ENCODE measurements around the gene GRIN2A.

The GRIN2A gene

DNA sequence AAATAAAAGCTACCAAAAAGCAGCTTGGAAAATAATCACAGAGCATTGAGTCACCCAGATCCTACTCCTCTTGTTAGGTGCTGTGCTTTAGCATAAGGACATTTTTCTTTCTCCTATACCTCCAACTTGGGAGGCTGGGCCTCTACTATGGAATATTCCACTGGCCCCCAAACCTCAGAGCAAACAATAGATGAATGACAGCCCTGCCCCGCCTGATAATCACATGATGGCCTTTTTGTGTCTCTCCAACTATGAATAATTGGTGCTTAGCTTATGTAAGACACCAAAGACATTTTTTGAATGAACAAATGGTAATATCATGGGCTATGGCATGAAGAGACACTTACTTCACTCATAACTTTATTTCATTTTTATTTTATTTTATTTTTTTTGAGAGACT lies 250.2 kb downstream of the GRIN2A start:
- TF ChIP-seq, protein P1, sequence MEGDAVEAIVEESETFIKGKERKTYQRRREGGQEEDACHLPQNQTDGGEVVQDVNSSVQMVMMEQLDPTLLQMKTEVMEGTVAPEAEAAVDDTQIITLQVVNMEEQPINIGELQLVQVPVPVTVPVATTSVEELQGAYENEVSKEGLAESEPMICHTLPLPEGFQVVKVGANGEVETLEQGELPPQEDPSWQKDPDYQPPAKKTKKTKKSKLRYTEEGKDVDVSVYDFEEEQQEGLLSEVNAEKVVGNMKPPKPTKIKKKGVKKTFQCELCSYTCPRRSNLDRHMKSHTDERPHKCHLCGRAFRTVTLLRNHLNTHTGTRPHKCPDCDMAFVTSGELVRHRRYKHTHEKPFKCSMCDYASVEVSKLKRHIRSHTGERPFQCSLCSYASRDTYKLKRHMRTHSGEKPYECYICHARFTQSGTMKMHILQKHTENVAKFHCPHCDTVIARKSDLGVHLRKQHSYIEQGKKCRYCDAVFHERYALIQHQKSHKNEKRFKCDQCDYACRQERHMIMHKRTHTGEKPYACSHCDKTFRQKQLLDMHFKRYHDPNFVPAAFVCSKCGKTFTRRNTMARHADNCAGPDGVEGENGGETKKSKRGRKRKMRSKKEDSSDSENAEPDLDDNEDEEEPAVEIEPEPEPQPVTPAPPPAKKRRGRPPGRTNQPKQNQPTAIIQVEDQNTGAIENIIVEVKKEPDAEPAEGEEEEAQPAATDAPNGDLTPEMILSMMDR (conservative IDR thresholded peaks at IDR 0.05; ENCODE audit: low read depth, low read length), result no peak
- H3K4me3 ChIP-seq (ENCODE audit: low read depth, low read length), result no peak overlapping the region
- no peak for DNase-seq (ENCODE audit: low read depth)

DNA sequence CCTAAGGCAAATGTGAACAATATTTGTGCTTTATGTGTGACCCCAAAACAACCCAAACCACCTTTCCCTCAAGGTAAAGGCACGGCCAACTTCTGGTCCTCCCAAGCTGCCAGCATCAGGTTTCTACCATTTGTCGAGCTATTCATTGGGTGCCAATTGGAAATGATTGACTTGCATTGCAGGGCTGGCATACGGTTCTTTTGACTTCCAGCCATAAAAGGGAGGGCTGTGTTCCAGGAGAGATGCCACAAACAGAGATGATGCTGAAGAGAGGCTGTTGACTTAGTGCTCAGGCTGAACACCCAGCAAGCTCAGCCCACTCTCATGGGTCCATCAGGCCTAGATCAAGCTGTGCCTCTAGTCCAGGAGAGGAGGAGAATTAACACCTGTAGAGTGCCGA lies 252.4 kb downstream of the GRIN2A start:
- TF ChIP-seq, protein P1 (conservative IDR thresholded peaks at IDR 0.05; ENCODE audit: low read depth, low read length), result no peak
- no peak overlapping the region for H3K4me3 ChIP-seq (ENCODE audit: low read depth, low read length)
- DNase-seq (ENCODE audit: low read depth), result no peak

DNA sequence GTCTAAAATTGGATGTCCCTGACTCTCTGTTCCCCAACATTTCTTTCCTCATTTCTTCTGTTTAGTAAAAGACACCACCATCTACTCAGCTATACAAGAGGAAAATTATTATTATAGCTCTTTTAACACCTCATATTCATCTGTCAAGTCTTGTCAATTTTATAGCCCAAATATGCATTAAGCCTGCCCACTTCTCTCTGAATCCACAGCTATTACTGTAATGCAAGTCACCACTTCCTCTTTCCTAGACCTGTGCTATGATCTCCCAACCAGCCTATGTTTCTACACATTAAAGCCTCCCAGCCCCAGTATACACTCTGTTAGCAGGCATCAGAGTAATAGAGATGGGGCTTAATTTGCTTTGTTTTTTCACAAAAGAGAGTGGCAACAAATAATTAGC lies 252.9 kb downstream of the GRIN2A start:
- TF ChIP-seq, protein P1 (conservative IDR thresholded peaks at IDR 0.05; ENCODE audit: low read depth, low read length), result no peak
- no peak for DNase-seq (ENCODE audit: low read depth)
- no peak overlapping the region for H3K4me3 ChIP-seq (ENCODE audit: low read depth, low read length)

DNA sequence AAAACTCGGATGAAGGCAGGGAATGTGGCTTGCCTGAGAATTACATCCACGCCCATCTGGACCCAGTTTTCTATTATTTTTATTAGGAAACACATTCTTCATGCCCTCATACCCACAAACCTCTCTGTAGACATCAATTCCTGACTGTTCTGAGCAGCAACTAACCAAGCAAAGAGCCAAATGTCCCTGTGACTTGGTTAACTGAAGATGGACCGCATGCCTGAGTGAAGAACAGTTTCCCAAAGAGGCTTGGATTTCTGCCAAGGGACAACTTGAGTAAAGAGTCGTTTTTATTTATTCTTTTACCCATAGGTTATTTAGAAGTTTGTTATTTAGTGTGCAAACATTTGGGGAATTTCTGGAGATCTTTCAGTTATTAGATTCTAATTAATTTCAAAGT lies 259.8 kb downstream of the GRIN2A start:
- TF ChIP-seq, protein P1 (conservative IDR thresholded peaks at IDR 0.05; ENCODE audit: low read depth, low read length), result no peak
- H3K4me3 ChIP-seq (ENCODE audit: low read depth, low read length), result no peak overlapping the region
- no peak for DNase-seq (ENCODE audit: low read depth)

DNA sequence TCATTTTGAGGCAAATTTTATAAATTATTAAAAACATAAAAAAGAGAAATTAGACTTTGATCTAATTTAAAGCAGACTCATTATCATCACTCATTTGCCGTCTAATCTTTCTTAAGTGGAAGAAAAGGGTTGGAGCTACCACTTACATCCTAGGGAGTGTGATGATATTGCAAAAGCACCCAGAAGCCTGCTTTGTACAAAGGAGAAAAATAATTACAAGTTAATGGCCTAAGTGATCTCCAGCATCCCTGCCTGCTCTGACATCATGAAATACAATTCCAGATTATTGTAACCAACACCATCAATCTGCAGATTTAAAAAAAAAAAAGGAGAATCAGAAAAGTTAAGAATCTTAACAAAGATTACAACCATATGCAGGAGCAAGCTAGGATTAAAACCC lies 260.2 kb downstream of the GRIN2A start:
- TF ChIP-seq, protein P1 (conservative IDR thresholded peaks at IDR 0.05; ENCODE audit: low read depth, low read length), result no peak
- H3K4me3 ChIP-seq (ENCODE audit: low read depth, low read length), result no peak overlapping the region

DNA sequence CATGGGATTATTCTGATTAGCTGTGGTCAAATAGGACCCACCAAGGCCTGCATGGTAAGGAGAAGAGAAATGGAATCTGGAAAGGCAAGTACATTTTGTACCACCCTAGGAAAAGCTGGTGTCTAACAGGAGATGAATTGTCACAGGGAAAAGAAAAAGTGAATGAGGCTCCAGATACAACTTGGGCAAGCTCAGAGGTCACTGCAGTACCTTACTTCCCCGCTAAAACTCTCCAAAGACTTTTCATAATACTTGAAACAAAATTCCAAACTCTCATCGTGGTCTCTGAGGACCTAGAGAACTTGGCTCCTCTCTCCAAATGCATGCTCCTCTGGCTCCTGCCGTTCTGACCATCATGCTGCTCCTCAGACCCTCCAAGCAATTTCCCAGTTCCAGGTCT lies 262.8 kb downstream of the GRIN2A start:
- H3K4me3 ChIP-seq (ENCODE audit: low read depth, low read length), result no peak overlapping the region
- DNase-seq (ENCODE audit: low read depth), result no peak
- TF ChIP-seq, protein P1 (conservative IDR thresholded peaks at IDR 0.05; ENCODE audit: low read depth, low read length), result no peak

More for the DNA sequence above, 260.2 kb downstream of the GRIN2A start:
- DNase-seq (ENCODE audit: low read depth), result no peak

DNA sequence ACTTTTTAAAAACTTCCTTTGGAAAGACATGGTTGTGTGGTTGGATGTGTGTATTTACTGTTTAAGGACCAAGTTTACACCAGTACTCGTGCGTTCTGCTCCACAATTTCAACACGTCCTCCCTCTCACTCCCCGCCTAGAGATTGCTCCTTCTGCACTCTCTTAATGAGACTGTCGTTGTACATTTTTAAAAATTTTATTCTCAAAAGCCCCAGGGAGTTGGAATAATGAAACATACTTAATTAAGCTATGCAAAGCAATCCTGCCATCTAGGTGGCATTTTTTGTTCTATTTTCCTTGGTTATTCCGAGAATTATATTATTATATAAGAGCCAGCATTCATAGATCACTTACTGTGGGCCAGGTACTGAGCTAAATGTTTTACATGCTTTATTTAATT lies 264.5 kb downstream of the GRIN2A start:
- TF ChIP-seq, protein P1 (conservative IDR thresholded peaks at IDR 0.05; ENCODE audit: low read depth, low read length), result no peak
- no peak overlapping the region for H3K4me3 ChIP-seq (ENCODE audit: low read depth, low read length)
- DNase-seq (ENCODE audit: low read depth), result no peak

All from choroid plexus epithelial cell (primary cell).